H9 (cell line): ENCODE results near the gene RAD50. TPM values are rescaled to one million over a fixed set of nuclear protein-coding genes. Genes with fewer than 3 reads are reported as not detected.
A peak's percentile ranks its signal among the peaks of the same experiment; 100 is the strongest.

Source experiments
- DNase-seq: peaks from one replicate; pipeline ENCODE4 v3.0.0-alpha.2; 2017
- H2AFZ ChIP-seq: one replicate; pipeline ENCODE4 v1.6.1; 2013; ENCODE audit warnings: mild to moderate bottlenecking, low read length, control low read depth, moderate library complexity
- H2AK5ac ChIP-seq: 2 replicates; pipeline ENCODE4 v1.6.1; 2013; ENCODE audit warnings: low read length, control low read depth, mixed read lengths; ENCODE audit not compliant: insufficient read length
- H2BK120ac ChIP-seq: one replicate; pipeline ENCODE4 v1.6.1; 2013; ENCODE audit warnings: low read depth, mild to moderate bottlenecking, low read length, control low read depth, inconsistent platforms; ENCODE audit not compliant: poor library complexity, severe bottlenecking
- H2BK12ac ChIP-seq: 2 replicates; pipeline ENCODE4 v1.6.1; 2013; ENCODE audit warnings: low read length, control low read depth, mixed read lengths, low read depth; ENCODE audit not compliant: insufficient read length
- H2BK15ac ChIP-seq: 2 replicates; pipeline ENCODE4 v1.6.1; 2013; ENCODE audit warnings: low read depth, low read length, control low read depth
- H2BK20ac ChIP-seq: one replicate; pipeline ENCODE4 v1.6.1; 2013; ENCODE audit warnings: low read depth, mild to moderate bottlenecking, low read length, control low read depth, inconsistent platforms; ENCODE audit not compliant: poor library complexity, severe bottlenecking
- H2BK5ac ChIP-seq: 2 replicates; pipeline ENCODE4 v1.6.1; 2013; ENCODE audit warnings: low read length, control low read depth, mixed read lengths; ENCODE audit not compliant: insufficient read length
- H3K14ac ChIP-seq: 2 replicates; pipeline ENCODE4 v1.6.1; 2013; ENCODE audit warnings: low read length, control low read depth; ENCODE audit not compliant: insufficient read depth
- H3K18ac ChIP-seq: 2 replicates; pipeline ENCODE4 v1.6.1; 2013; ENCODE audit warnings: low read depth, mild to moderate bottlenecking, mixed read lengths, low read length, control low read depth; ENCODE audit not compliant: insufficient read length
- H3K23ac ChIP-seq: 2 replicates; pipeline ENCODE4 v1.6.1; 2013; ENCODE audit warnings: low read length, control low read depth, mixed read lengths, low read depth; ENCODE audit not compliant: insufficient read length
- H3K23me2 ChIP-seq: 2 replicates; pipeline ENCODE4 v1.6.1; 2013; ENCODE audit warnings: low read depth, mild to moderate bottlenecking, mixed read lengths, low read length, control low read depth; ENCODE audit not compliant: insufficient read length, poor library complexity, severe bottlenecking
- H3K27ac ChIP-seq: 2 replicates; pipeline ENCODE4 v1.5.1; 2013; ENCODE audit warnings: low read length, control low read depth, mixed read lengths, low read depth; ENCODE audit not compliant: insufficient read length
- H3K27me3 ChIP-seq: 2 replicates; pipeline ENCODE4 v1.6.1; 2013; ENCODE audit warnings: low read length, control low read depth, inconsistent platforms; ENCODE audit not compliant: insufficient read depth
- H3K4ac ChIP-seq: 2 replicates; pipeline ENCODE4 v1.6.1; 2013; ENCODE audit warnings: low read depth, mild to moderate bottlenecking, control low read depth, inconsistent platforms, low read length, moderate library complexity
- H3K4me1 ChIP-seq: 2 replicates; pipeline ENCODE4 v1.6.1; 2013; ENCODE audit warnings: low read length, control low read depth, inconsistent platforms; ENCODE audit not compliant: insufficient read depth
- H3K4me2 ChIP-seq: 2 replicates; pipeline ENCODE4 v1.6.1; 2013; ENCODE audit warnings: low read length, control low read depth, mixed read lengths; ENCODE audit not compliant: insufficient read length, insufficient read depth
- H3K56ac ChIP-seq: 2 replicates; pipeline ENCODE4 v1.6.1; 2013; ENCODE audit warnings: low read depth, mild to moderate bottlenecking, mixed read lengths, low read length, control low read depth; ENCODE audit not compliant: insufficient read length
- H3K79me1 ChIP-seq: 2 replicates; pipeline ENCODE4 v1.6.1; 2013; ENCODE audit warnings: low read depth, mild to moderate bottlenecking, moderate library complexity, low read length, control low read depth, inconsistent platforms; ENCODE audit not compliant: insufficient read depth, poor library complexity, severe bottlenecking
- H3K79me2 ChIP-seq: 2 replicates; pipeline ENCODE4 v1.6.1; 2013; ENCODE audit warnings: low read length, control low read depth, inconsistent platforms; ENCODE audit not compliant: insufficient read depth
- H3K9ac ChIP-seq: 2 replicates; pipeline ENCODE4 v1.6.1; 2013; ENCODE audit warnings: low read length, control low read depth, mixed read lengths; ENCODE audit not compliant: insufficient read length; ENCODE audit errors: extremely low read depth
- H3K9me3 ChIP-seq: one replicate; pipeline ENCODE4 v1.6.1; 2013; ENCODE audit warnings: low read depth, low read length, inconsistent platforms; ENCODE audit not compliant: control insufficient read depth
- H3T11ph ChIP-seq: one replicate; pipeline ENCODE4 v1.6.1; 2013; ENCODE audit warnings: mild to moderate bottlenecking, low read length, control low read depth, inconsistent platforms
- H4K20me1 ChIP-seq: one replicate; pipeline ENCODE4 v1.6.1; 2013; ENCODE audit not compliant: control insufficient read depth, insufficient read length, insufficient read depth
- H4K5ac ChIP-seq: 2 replicates; pipeline ENCODE4 v1.6.1; 2013; ENCODE audit warnings: low read depth, mild to moderate bottlenecking, mixed read lengths, low read length, control low read depth; ENCODE audit not compliant: insufficient read length
- H4K8ac ChIP-seq: replicated peaks from 2 replicates; pipeline ENCODE4 v1.6.1; 2013; ENCODE audit warnings: low read length, control low read depth, mixed read lengths, low read depth; ENCODE audit not compliant: insufficient read length
- H4K91ac ChIP-seq: 2 replicates; pipeline ENCODE4 v1.6.1; 2013; ENCODE audit warnings: low read depth, mild to moderate bottlenecking, moderate library complexity, mixed read lengths, low read length, control low read depth; ENCODE audit not compliant: insufficient read length
- H3K27ac Mint-ChIP-seq, 3 experiments: 2 replicates in 2 of 3; 3 replicates in 1 of 3; pipeline ENCODE4 v1.8.0; 2020 to 2021; ENCODE audit warnings: mixed read lengths in 3 of 3, mild to moderate bottlenecking in 1 of 3, moderate library complexity in 1 of 3
- H3K27me3 Mint-ChIP-seq: 2 replicates; pipeline ENCODE4 v1.8.0; 2021; ENCODE audit warnings: low read depth, mild to moderate bottlenecking, moderate library complexity, mixed read lengths
- H3K36me3 Mint-ChIP-seq, 3 experiments: 2 replicates in 2 of 3; 3 replicates in 1 of 3; pipeline ENCODE4 v1.8.0; 2020 to 2021; ENCODE audit warnings: low read depth in 3 of 3, mixed read lengths in 3 of 3; ENCODE audit not compliant: insufficient read depth in 1 of 3
- H3K4me1 Mint-ChIP-seq, 2 experiments: 2 replicates each; pipeline ENCODE4 v1.8.0; 2020; ENCODE audit warnings: mixed read lengths in 2 of 2
- H3K4me3 Mint-ChIP-seq, 2 experiments: 2 replicates in 1 of 2; 3 replicates in 1 of 2; pipeline ENCODE4 v1.8.0; 2020 to 2021; ENCODE audit warnings: mild to moderate bottlenecking in 2 of 2, mixed read lengths in 2 of 2, moderate library complexity in 1 of 2
- H3K9me3 Mint-ChIP-seq, 2 experiments: 2 replicates in 1 of 2; 3 replicates in 1 of 2; pipeline ENCODE4 v1.8.0; 2020; ENCODE audit warnings: mild to moderate bottlenecking in 2 of 2, mixed read lengths in 2 of 2, moderate library complexity in 1 of 2
- CTCF ChIP-seq: fragments of 200-600 bp; sonication (generic); conservative IDR thresholded peaks from 3 replicates; pipeline ENCODE4 v1.8.0; 2021; ENCODE audit warnings: antibody characterized with exemption, mild to moderate bottlenecking
- WGBS: extraction: QIAGEN DNeasy Blood & Tissue Kit; methylation state at CpG from one replicate; pipeline ENCODE4 v1.1.7; 2013; ENCODE audit warnings: missing lambda C conversion rate, low lambda C conversion rate, mixed read lengths; ENCODE audit not compliant: insufficient read length; ENCODE audit errors: extremely low coverage; 5-methylcytosine and 5-hydroxymethylcytosine counted together
- total RNA-seq: library from RNA; stranded (reverse); gene quantifications from 2 replicates; pipeline ENCODE4 v1.2.1, GENCODE V29; 2021

The RAD50 gene
- total RNA-seq, 1 experiment from 2014 or later = 46.1 TPM

- Histone ChIP-seq H4K20me1 (no peaks in the 10 kb centered on the region), H2BK15ac (no peak overlapping the region), H3K4me2 (no peak overlapping the region), H2BK5ac (no peak overlapping the region), H3T11ph (no peak overlapping the region), H3K23me2 (no peaks in the 10 kb centered on the region), H3K4ac (no peak overlapping the region), H3K9me3 (no peaks in the 10 kb centered on the region), H3K27ac (no peak overlapping the region), H2AFZ (no peak overlapping the region), H3K56ac (no peak overlapping the region), H4K5ac (no peak overlapping the region), H3K23ac (no peak overlapping the region), H3K27me3 (no peaks in the 10 kb centered on the region), H3K79me2 (no peaks in the 10 kb centered on the region), H2BK120ac (no peak overlapping the region), H3K9ac (no peak overlapping the region), H3K18ac (no peak overlapping the region), H3K4me1 (no peaks in the 10 kb centered on the region), H2BK12ac (no peak overlapping the region), H4K91ac (no peak overlapping the region), H3K79me1 (no peaks in the 10 kb centered on the region), H2AK5ac (no peak overlapping the region), H3K14ac (no peak overlapping the region), H4K8ac (no peak overlapping the region), H2BK20ac (no peak overlapping the region)
- H3K27ac Mint-ChIP-seq = no peak overlapping the region
- H3K9me3 Mint-ChIP-seq = no peaks in the 10 kb centered on the region
- H3K27me3 Mint-ChIP-seq = no peaks in the 10 kb centered on the region
- DNase-seq = peak; percentile 17
- H3K36me3 Mint-ChIP-seq = peaks cover 0 to 3% (median 0%) of the 10 kb centered on the region in 3 experiments; a peak in 2 of 7 replicates
- no peak overlapping the region for H3K4me3 Mint-ChIP-seq
- 0 out of 4 replicates have a peak, but pooled peaks cover 0 to 3% of the 10 kb centered on the region in 2 experiments for H3K4me1 Mint-ChIP-seq
- no CpG with 5 or more reads among the region's 5 CpGs for WGBS
- TF ChIP-seq CTCF = no peak
These were observed 131.2 kb downstream of the RAD50 start for GRCh38 chr5:132687995-132688394.
